ENCODE data around the gene GYS2. TPM values are rescaled to one million over a fixed set of nuclear protein-coding genes. Genes with fewer than 3 reads are reported as not detected.
A peak's percentile ranks its signal among the peaks of the same experiment; 100 is the strongest.

The GYS2 gene
- total RNA-seq, 2 donors from 2014 or later: not detected

- no peaks in the 10 kb centered on the region for H3K36me3 ChIP-seq
- no peaks in the 10 kb centered on the region for H3K9me3 ChIP-seq
- H3K27ac ChIP-seq: no peak overlapping the region
- no peaks in the 10 kb centered on the region for H3K27me3 ChIP-seq (replicated peaks; ENCODE audit: insufficient read depth)
- DNase-seq (ENCODE audit: low spot score): no peak
- no peak overlapping the region for H3K4me3 ChIP-seq
- 67% methylated on average over 2 of the region's 2 CpGs for WGBS
- H3K4me1 ChIP-seq (replicated peaks): no peaks in the 10 kb centered on the region
- intact Hi-C loops (cut with DNase I): loop anchor here (10.0 kb wide), 1 partner anchor 77 kb away; no protein-coding TSS in a partner anchor
- TF ChIP-seq CTCF (IDR thresholded peaks at IDR 0.05) (peak in 3 of 4 experiments; percentile 17 to 52 (median 44)), POLR2A (IDR thresholded peaks at IDR 0.05) (no peak), POLR2AphosphoS5 (IDR thresholded peaks at IDR 0.05) (no peak)
Observed at GRCh38 chr12:21607701-21608100, 3.1 kb upstream of the GYS2 start.

- TF ChIP-seq POLR2A (IDR thresholded peaks at IDR 0.05) (no peak), CTCF (IDR thresholded peaks at IDR 0.05) (no peak), POLR2AphosphoS5 (IDR thresholded peaks at IDR 0.05) (no peak)
- WGBS: 58% methylated on average over 1 of the region's 1 CpG
- Histone ChIP-seq H3K9me3 (no peaks in the 10 kb centered on the region), H3K27me3 (replicated peaks; ENCODE audit: insufficient read depth) (no peaks in the 10 kb centered on the region), H3K27ac (no peak overlapping the region), H3K4me1 (replicated peaks) (no peaks in the 10 kb centered on the region), H3K4me3 (no peak overlapping the region), H3K36me3 (no peaks in the 10 kb centered on the region)
- intact Hi-C loops (cut with DNase I): loop anchor here (10.0 kb wide), 1 partner anchor 79 kb away; no protein-coding TSS in a partner anchor
- DNase-seq (ENCODE audit: low spot score): no peak
Observed at GRCh38 chr12:21606175-21606574, 1.5 kb upstream of the GYS2 start.

GRCh38 chr12:21602774-21603173 is 1.9 kb downstream of the GYS2 start:
- Histone ChIP-seq H3K27me3 (replicated peaks; ENCODE audit: insufficient read depth) (no peaks in the 10 kb centered on the region), H3K9me3 (no peaks in the 10 kb centered on the region), H3K27ac (no peak overlapping the region), H3K4me3 (no peak overlapping the region), H3K36me3 (no peaks in the 10 kb centered on the region), H3K4me1 (replicated peaks) (no peaks in the 10 kb centered on the region)
- intact Hi-C loops (cut with DNase I): loop anchor here (10.0 kb wide), 1 partner anchor 82 kb away; no protein-coding TSS in a partner anchor
- no peak for DNase-seq (ENCODE audit: low spot score)
- WGBS: 41% methylated on average over 2 of the region's 2 CpGs
- TF ChIP-seq POLR2AphosphoS5 (IDR thresholded peaks at IDR 0.05): no peak
- TF ChIP-seq CTCF (IDR thresholded peaks at IDR 0.05): no peak
- TF ChIP-seq POLR2A (IDR thresholded peaks at IDR 0.05): no peak

GRCh38 chr12:21600196-21600595 is 4.5 kb downstream of the GYS2 start:
- intact Hi-C loops (cut with DNase I): loop anchor here (10.0 kb wide), 1 partner anchor 85 kb away; no protein-coding TSS in a partner anchor
- H3K4me1 ChIP-seq (replicated peaks): no peaks in the 10 kb centered on the region
- TF ChIP-seq CTCF (IDR thresholded peaks at IDR 0.05) (no peak), POLR2A (IDR thresholded peaks at IDR 0.05) (no peak), POLR2AphosphoS5 (IDR thresholded peaks at IDR 0.05) (no peak)
- DNase-seq (ENCODE audit: low spot score): no peak
- no peaks in the 10 kb centered on the region for H3K27me3 ChIP-seq (replicated peaks; ENCODE audit: insufficient read depth)
- H3K36me3 ChIP-seq: no peaks in the 10 kb centered on the region
- H3K4me3 ChIP-seq: no peak overlapping the region
- no peak overlapping the region for H3K27ac ChIP-seq
- no peaks in the 10 kb centered on the region for H3K9me3 ChIP-seq
- WGBS: 73% methylated on average over 5 of the region's 5 CpGs
